Dedifferentiated amniotic fluid mesenchymal stem cell (primary cell): ENCODE measurements around the gene KCNIP1.

Source experiments
- DNase-seq: peaks from one replicate; pipeline ENCODE4 v3.0.0-alpha.2; 2016; ENCODE audit errors: extremely low spot score

KCNIP1 gene

GRCh38 chr5:170642066-170642735, 138.4 kb downstream of the KCNIP1 start:
- no peak for DNase-seq

GRCh38 chr5:170642776-170643436, 139.1 kb downstream of the KCNIP1 start:
- no peak for DNase-seq

- DNase-seq, result no peak
Measured at GRCh38 chr5:170643591-170643990, 139.8 kb downstream of the KCNIP1 start.

- DNase-seq, result no peak
Measured at GRCh38 chr5:170644501-170644900, 140.7 kb downstream of the KCNIP1 start.

GRCh38 chr5:170648541-170648940, 144.7 kb downstream of the KCNIP1 start:
- no peak for DNase-seq

GRCh38 chr5:170650850-170651249, 147.0 kb downstream of the KCNIP1 start:
- no peak for DNase-seq

- no peak for DNase-seq
Measured at GRCh38 chr5:170651604-170652277, 147.9 kb downstream of the KCNIP1 start.

- DNase-seq, result no peak
Measured at GRCh38 chr5:170655476-170655875, 151.7 kb downstream of the KCNIP1 start.

GRCh38 chr5:170655920-170656319, 152.1 kb downstream of the KCNIP1 start:
- no peak for DNase-seq

- no peak for DNase-seq
Measured at GRCh38 chr5:170656346-170656745, 152.5 kb downstream of the KCNIP1 start.

GRCh38 chr5:170660531-170660930, 156.7 kb downstream of the KCNIP1 start:
- DNase-seq, result no peak

- no peak for DNase-seq
Measured at GRCh38 chr5:170662966-170663365, 159.1 kb downstream of the KCNIP1 start.

- DNase-seq, result no peak
Measured at GRCh38 chr5:170678811-170679210, 175.0 kb downstream of the KCNIP1 start.

- no peak for DNase-seq
Measured at GRCh38 chr5:170681013-170681433, 177.2 kb downstream of the KCNIP1 start.

- no peak for DNase-seq
Measured at GRCh38 chr5:170691657-170692056, 187.8 kb downstream of the KCNIP1 start.

- DNase-seq, result no peak
Measured at GRCh38 chr5:170693701-170694100, 189.9 kb downstream of the KCNIP1 start.

- no peak for DNase-seq
Measured at GRCh38 chr5:170694911-170695310, 191.1 kb downstream of the KCNIP1 start.

GRCh38 chr5:170697031-170697430, 193.2 kb downstream of the KCNIP1 start:
- no peak for DNase-seq

GRCh38 chr5:170700503-170700902, 196.7 kb downstream of the KCNIP1 start:
- DNase-seq, result no peak

GRCh38 chr5:170701334-170701733, 197.5 kb downstream of the KCNIP1 start:
- no peak for DNase-seq

- DNase-seq, result no peak
Measured at GRCh38 chr5:170704417-170705192, 200.8 kb downstream of the KCNIP1 start.

GRCh38 chr5:170709640-170710039, 205.8 kb downstream of the KCNIP1 start:
- no peak for DNase-seq
